ENCODE data around the gene BBS5. TPM values are rescaled to one million over a fixed set of nuclear protein-coding genes. Genes with fewer than 3 reads are reported as not detected.
"Not testable (repeated sequence)": the region's sequence is repeated elsewhere in the genome, so short reads cannot be mapped to it uniquely, and the experiment has no call there.

The BBS5 gene
- total RNA-seq, 6 experiments from 2014 or later, result 1.7 to 3.5 (median 2.3) TPM

GRCh38 chr2:169512525-169512924 lies 33.2 kb downstream of the BBS5 start:
- no peaks in the 10 kb centered on the region for H3K9me3 ChIP-seq
- no peak for ATAC-seq
- no peaks in the 10 kb centered on the region for H3K27me3 ChIP-seq
- intact Hi-C loops (cut with DNase I), result no loop called here
- H3K4me1 ChIP-seq, result no peaks in the 10 kb centered on the region
- H3K36me3 ChIP-seq, result no peaks in the 10 kb centered on the region
- H3K4me3 ChIP-seq, result no peak overlapping the region
- no peak for DNase-seq
- WGBS (ENCODE audit: insufficient coverage, low coverage, low lambda C conversion rate, missing lambda C conversion rate), result 86% methylated on average over 2 of the region's 2 CpGs
- TF ChIP-seq CTCF (IDR thresholded peaks at IDR 0.05) (no peak), POLR2A (IDR thresholded peaks at IDR 0.05) (no peak)
- no peak overlapping the region for H3K27ac ChIP-seq

DNA sequence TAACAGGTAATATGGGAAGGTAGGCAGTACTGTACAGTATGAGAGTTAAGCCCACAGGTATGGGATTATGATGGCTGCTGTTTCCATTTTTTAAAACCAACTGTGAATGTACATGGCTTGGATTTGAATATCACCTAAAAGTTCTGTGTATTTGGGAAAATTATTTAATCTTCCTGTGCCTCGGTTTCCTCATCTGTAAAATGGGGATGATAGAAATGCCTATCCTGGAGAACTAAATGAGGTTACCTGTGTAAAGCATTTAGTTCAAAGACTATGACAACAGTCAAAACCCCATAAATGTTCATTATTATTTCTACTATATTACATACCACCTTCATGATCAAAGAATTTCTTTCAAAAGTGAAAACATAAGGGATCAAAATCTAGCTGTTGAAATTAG lies 33.8 kb downstream of the BBS5 start:
- Histone ChIP-seq H3K27ac (no peak overlapping the region), H3K4me1 (no peaks in the 10 kb centered on the region), H3K36me3 (no peaks in the 10 kb centered on the region), H3K9me3 (no peaks in the 10 kb centered on the region), H3K4me3 (no peak overlapping the region), H3K27me3 (no peaks in the 10 kb centered on the region)
- no peak for DNase-seq
- intact Hi-C loops (cut with DNase I), result no loop called here
- 100% methylated on average over 1 of the region's 1 CpG for WGBS (ENCODE audit: insufficient coverage, low coverage, low lambda C conversion rate, missing lambda C conversion rate)
- ATAC-seq, result no peak
- TF ChIP-seq POLR2A (IDR thresholded peaks at IDR 0.05) (no peak), CTCF (IDR thresholded peaks at IDR 0.05) (no peak)

- H3K27me3 ChIP-seq, result no peaks in the 10 kb centered on the region
- DNase-seq, result no peak
- TF ChIP-seq CTCF (IDR thresholded peaks at IDR 0.05), result no peak
- TF ChIP-seq POLR2A (IDR thresholded peaks at IDR 0.05), result no peak
- no peak overlapping the region for H3K4me3 ChIP-seq
- WGBS (ENCODE audit: insufficient coverage, low coverage, low lambda C conversion rate, missing lambda C conversion rate), result 53% methylated on average over 3 of the region's 3 CpGs
- intact Hi-C loops (cut with DNase I), result no loop called here
- no peaks in the 10 kb centered on the region for H3K36me3 ChIP-seq
- no peaks in the 10 kb centered on the region for H3K4me1 ChIP-seq
- H3K9me3 ChIP-seq, result no peaks in the 10 kb centered on the region
- H3K27ac ChIP-seq, result no peak overlapping the region
- ATAC-seq, result peak in 1 of 4 donors; percentile 19
Measured at GRCh38 chr2:169513926-169514325, 34.6 kb downstream of the BBS5 start.

DNA sequence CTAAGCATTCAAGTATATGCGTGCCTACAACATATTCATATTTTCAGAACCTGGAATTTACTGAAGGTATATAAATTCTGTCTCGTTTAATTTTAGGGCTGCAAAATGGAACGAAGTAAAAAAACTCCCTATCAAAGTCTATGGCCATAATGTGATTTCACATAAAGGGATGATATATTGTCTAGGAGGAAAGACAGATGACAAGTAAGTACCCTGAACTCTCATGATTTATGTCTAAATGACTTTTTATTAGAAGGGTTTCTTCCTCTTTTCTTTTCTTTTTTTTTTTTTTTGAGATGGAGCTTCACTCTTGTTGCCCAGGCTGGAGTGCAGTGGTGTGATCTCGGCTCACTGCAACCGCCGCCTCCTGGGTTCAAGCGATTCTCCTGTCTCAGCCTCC lies 35.5 kb downstream of the BBS5 start:
- WGBS (ENCODE audit: insufficient coverage, low coverage, low lambda C conversion rate, missing lambda C conversion rate), result 78% methylated on average over 3 of the region's 7 CpGs
- intact Hi-C loops (cut with DNase I); H3K4me1 ChIP-seq: not testable (repeated sequence)

DNA sequence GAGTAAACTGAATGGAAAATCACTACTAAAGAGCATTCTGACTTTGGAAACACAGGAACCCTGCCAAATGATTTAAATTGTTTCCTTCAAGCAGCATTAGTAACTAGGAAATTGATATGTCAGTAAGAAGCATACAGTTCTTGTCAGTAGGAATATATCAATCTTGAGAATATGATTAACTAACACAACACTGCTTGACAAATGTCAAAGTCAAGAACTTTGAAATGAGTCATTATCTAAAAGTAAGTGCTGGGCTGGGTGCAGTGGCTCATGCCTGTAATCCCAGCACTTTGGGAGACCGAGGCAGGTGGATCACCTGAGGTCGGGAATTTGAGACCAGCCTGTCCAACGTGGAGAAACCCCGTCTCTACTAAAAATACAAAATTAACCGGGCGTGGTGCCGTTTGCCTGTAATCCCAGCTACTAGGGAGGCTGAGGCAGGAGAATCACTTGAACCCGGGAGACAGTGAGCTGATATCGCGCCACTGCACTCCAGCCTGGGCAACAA lies 37.2 kb downstream of the BBS5 start:
- H3K27me3 ChIP-seq; intact Hi-C loops (cut with DNase I); DNase-seq; H3K4me3 ChIP-seq; H3K36me3 ChIP-seq; ATAC-seq; H3K4me1 ChIP-seq; H3K27ac ChIP-seq; H3K9me3 ChIP-seq: not testable (repeated sequence)
- 90% methylated on average over 9 of the region's 10 CpGs for WGBS (ENCODE audit: insufficient coverage, low coverage, low lambda C conversion rate, missing lambda C conversion rate)

More for the DNA sequence above, 35.5 kb downstream of the BBS5 start:
- not testable (repeated sequence) for H3K27me3 ChIP-seq, H3K4me3 ChIP-seq, DNase-seq, ATAC-seq, H3K9me3 ChIP-seq, H3K27ac ChIP-seq, H3K36me3 ChIP-seq

DNA sequence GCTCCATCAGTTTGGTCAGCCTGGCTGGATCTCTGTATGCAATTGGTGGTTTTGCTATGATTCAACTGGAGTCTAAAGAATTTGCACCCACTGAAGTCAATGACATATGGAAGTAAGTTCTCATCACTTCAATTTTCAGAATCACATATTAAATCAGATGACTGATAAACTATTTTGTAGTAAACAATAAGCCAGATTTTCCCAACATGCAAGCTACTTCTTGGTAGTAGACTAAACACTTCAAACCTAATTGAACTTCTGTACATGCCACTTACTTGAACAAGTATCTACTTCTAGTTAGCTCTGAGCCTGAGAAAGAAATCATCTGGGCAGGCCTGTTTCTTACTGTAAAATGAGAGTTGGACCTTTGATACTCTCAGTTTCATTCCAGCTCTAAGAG lies 41.6 kb downstream of the BBS5 start:
- no peaks in the 10 kb centered on the region for H3K36me3 ChIP-seq
- H3K9me3 ChIP-seq, result no peaks in the 10 kb centered on the region
- H3K4me1 ChIP-seq, result no peaks in the 10 kb centered on the region
- H3K27me3 ChIP-seq, result no peaks in the 10 kb centered on the region
- intact Hi-C loops (cut with DNase I), result loop anchor here in 1 of 2 donors (10.0 kb wide), 1 partner anchor 264 kb away; no protein-coding TSS in a partner anchor
- TF ChIP-seq CTCF (IDR thresholded peaks at IDR 0.05) (no peak), POLR2A (IDR thresholded peaks at IDR 0.05) (no peak)
- H3K27ac ChIP-seq, result no peak overlapping the region
- DNase-seq, result no peak
- no peak for ATAC-seq
- no peak overlapping the region for H3K4me3 ChIP-seq
